Neural cell (in vitro differentiated cells): ENCODE results near the gene PBX1. TPM values are rescaled to one million over a fixed set of nuclear protein-coding genes. Genes with fewer than 3 reads are reported as not detected.

ENCODE experiments used
- H2AFZ ChIP-seq: fragments of 200-600, 300-800 bp; sonication (generic), shearing (Covaris generic); 2 replicates; pipeline ENCODE4 v1.6.0; 2014; ENCODE audit warnings: low read depth, mild to moderate bottlenecking, antibody characterized with exemption, low read length, moderate library complexity
- H3F3A ChIP-seq: fragments of 200-600 bp; shearing (Covaris generic); 2 replicates; pipeline ENCODE4 v1.6.1; 2016; ENCODE audit warnings: mild to moderate bottlenecking, moderate library complexity, mixed read lengths, antibody characterized with exemption, low read length; ENCODE audit not compliant: insufficient read depth, poor library complexity, severe bottlenecking
- H3K27ac ChIP-seq: fragments of 200-600, 300-800 bp; sonication (generic), shearing (Covaris generic); 2 replicates; pipeline ENCODE4 v1.5.1; 2014; ENCODE audit warnings: mild to moderate bottlenecking, low read length, moderate library complexity
- H3K27me3 ChIP-seq: fragments of 300-800, 200-600 bp; sonication (generic), shearing (Covaris generic); 2 replicates; pipeline ENCODE4 v1.6.0; 2014; ENCODE audit warnings: mild to moderate bottlenecking, low read depth, low read length, moderate library complexity; ENCODE audit not compliant: insufficient read depth
- H3K36me3 ChIP-seq: fragments of 300-800, 200-600 bp; sonication (generic), shearing (Covaris generic); 2 replicates; pipeline ENCODE4 v1.5.1; 2014; ENCODE audit warnings: mild to moderate bottlenecking, antibody characterized with exemption, low read length, moderate library complexity; ENCODE audit not compliant: insufficient read depth
- H3K4me2 ChIP-seq: fragments of 300-800, 200-600 bp; sonication (generic), shearing (Covaris generic); 2 replicates; pipeline ENCODE4 v1.6.0; 2014; ENCODE audit warnings: mild to moderate bottlenecking, low read length
- H3K4me3 ChIP-seq: fragments of 300-800, 200-600 bp; sonication (generic), shearing (Covaris generic); 2 replicates; pipeline ENCODE4 v1.5.1; 2014; ENCODE audit warnings: mild to moderate bottlenecking, low read length, moderate library complexity
- H3K79me2 ChIP-seq: fragments of 200-600 bp; shearing (Covaris generic); replicated peaks from 2 replicates; pipeline ENCODE4 v1.6.0; 2014; ENCODE audit warnings: mild to moderate bottlenecking, low read length, moderate library complexity; ENCODE audit not compliant: insufficient read depth
- H3K9ac ChIP-seq: fragments of 300-800, 200-600 bp; sonication (generic), shearing (Covaris generic); 2 replicates; pipeline ENCODE4 v1.6.1; 2016; ENCODE audit warnings: mild to moderate bottlenecking, low read length, mixed read lengths
- H3K9me2 ChIP-seq: fragments of 200-600 bp; shearing (Covaris generic); 2 replicates; pipeline ENCODE4 v1.6.1; 2016; ENCODE audit warnings: mild to moderate bottlenecking, low read length, mixed read lengths; ENCODE audit not compliant: insufficient read depth
- H3K9me3 ChIP-seq: fragments of 200-600, 300-800 bp; sonication (generic), shearing (Covaris generic); 2 replicates; pipeline ENCODE4 v1.6.1; 2016; ENCODE audit warnings: mild to moderate bottlenecking, mixed run types, low read length, moderate library complexity, mixed read lengths
- H4K20me1 ChIP-seq: fragments of 200-600 bp; shearing (Covaris generic); 2 replicates; pipeline ENCODE4 v1.6.1; 2016; ENCODE audit warnings: mild to moderate bottlenecking, mixed run types; ENCODE audit not compliant: insufficient read depth
- CTCF ChIP-seq: fragments of 450-650 bp; IDR thresholded peaks from 2 replicates; pipeline ENCODE4 v1.5.1; 2014; ENCODE audit warnings: antibody characterized with exemption, mild to moderate bottlenecking, moderate library complexity; ENCODE audit not compliant: poor library complexity, severe bottlenecking
- EP300 ChIP-seq: fragments of 450-650 bp; conservative IDR thresholded peaks from 2 replicates; pipeline ENCODE4 v1.6.1; 2014; ENCODE audit warnings: antibody characterized with exemption, mild to moderate bottlenecking, moderate library complexity; ENCODE audit not compliant: poor library complexity, severe bottlenecking
- EZH2 ChIP-seq: fragments of 200-600, 300-800 bp; shearing (Covaris generic), sonication (generic); IDR thresholded peaks from 2 replicates; pipeline ENCODE4 v1.6.1; 2014; ENCODE audit warnings: antibody characterized with exemption, low read length, borderline replicate concordance, mild to moderate bottlenecking; ENCODE audit not compliant: insufficient read depth, poor library complexity, severe bottlenecking
- MXI1 ChIP-seq: fragments of 450-650 bp; conservative IDR thresholded peaks from 2 replicates; pipeline ENCODE4 v1.6.1; 2014; ENCODE audit warnings: antibody characterized with exemption, mild to moderate bottlenecking; ENCODE audit not compliant: poor library complexity, severe bottlenecking
- POLR2AphosphoS5 ChIP-seq: IDR thresholded peaks from 2 replicates; pipeline ENCODE4 v1.6.1; 2012
- RAD21 ChIP-seq: fragments of 450-650 bp; conservative IDR thresholded peaks from 2 replicates; pipeline ENCODE4 v1.6.1; 2014; ENCODE audit warnings: antibody characterized with exemption, mild to moderate bottlenecking, moderate library complexity
- REST ChIP-seq: IDR thresholded peaks from 2 replicates; pipeline ENCODE4 v1.6.1; 2012; ENCODE audit warnings: borderline replicate concordance
- SMC3 ChIP-seq: fragments of 450-650 bp; conservative IDR thresholded peaks from 2 replicates; pipeline ENCODE4 v1.6.1; 2014; ENCODE audit warnings: antibody characterized with exemption, mild to moderate bottlenecking, moderate library complexity; ENCODE audit not compliant: poor library complexity
- TAF1 ChIP-seq: IDR thresholded peaks from 2 replicates; pipeline ENCODE4 v1.6.1; 2012; ENCODE audit warnings: low read depth
- polyA plus RNA-seq: library from polyadenylated mRNA; depleted of rRNA; stranded (reverse); fragments of >200 nt; gene quantifications from 2 replicates; pipeline ENCODE4 v1.2.3, GENCODE V29; 2014

The PBX1 gene
- polyA plus RNA-seq, 1 donor from 2014 or later: 42.4 TPM

GRCh38 chr1:164561472-164561871, 2.5 kb downstream of the PBX1 start:
- peak overlapping the region; percentile 90 for H3K27ac ChIP-seq
- H3K9me3 ChIP-seq: no peaks in the 10 kb centered on the region
- H3F3A ChIP-seq: peaks cover 5% of the 10 kb centered on the region
- H3K79me2 ChIP-seq: peaks cover 67% of the 10 kb centered on the region
- peak overlapping the region; percentile 95 for H3K4me2 ChIP-seq
- peak overlapping the region; percentile 88 for H3K9ac ChIP-seq
- H4K20me1 ChIP-seq: no peaks in the 10 kb centered on the region
- TF ChIP-seq CTCF (no peak), EZH2 (no peak), TAF1 (no peak), SMC3 (no peak), MXI1 (no peak), POLR2AphosphoS5 (no peak), RAD21 (no peak), EP300 (no peak), REST (no peak)
- H3K36me3 ChIP-seq: no peaks in the 10 kb centered on the region
- peak overlapping the region; percentile 75 for H3K4me3 ChIP-seq
- H3K9me2 ChIP-seq: no peaks in the 10 kb centered on the region
- H2AFZ ChIP-seq: no peak overlapping the region
- no peaks in the 10 kb centered on the region for H3K27me3 ChIP-seq

- Histone ChIP-seq H3F3A (peaks cover 5% of the 10 kb centered on the region), H3K79me2 (peaks cover 73% of the 10 kb centered on the region), H3K36me3 (no peaks in the 10 kb centered on the region), H3K9me3 (no peaks in the 10 kb centered on the region), H3K4me3 (peak overlapping the region; percentile 75), H2AFZ (no peak overlapping the region), H3K27me3 (no peaks in the 10 kb centered on the region), H3K9ac (peak overlapping the region; percentile 88), H3K4me2 (peak overlapping the region; percentile 95), H4K20me1 (no peaks in the 10 kb centered on the region), H3K27ac (peak overlapping the region; percentile 90), H3K9me2 (no peaks in the 10 kb centered on the region)
- TF ChIP-seq RAD21 (no peak), REST (no peak), SMC3 (no peak), EZH2 (no peak), POLR2AphosphoS5 (no peak), MXI1 (no peak)
These were observed 3.1 kb downstream of the PBX1 start for GRCh38 chr1:164562061-164562460.
